ENCODE results near the gene HRG. TPM values are rescaled to one million over a fixed set of nuclear protein-coding genes. Genes with fewer than 3 reads are reported as not detected.

HRG gene
- total RNA-seq, 1 experiment from 2014 or later: not detected

DNA sequence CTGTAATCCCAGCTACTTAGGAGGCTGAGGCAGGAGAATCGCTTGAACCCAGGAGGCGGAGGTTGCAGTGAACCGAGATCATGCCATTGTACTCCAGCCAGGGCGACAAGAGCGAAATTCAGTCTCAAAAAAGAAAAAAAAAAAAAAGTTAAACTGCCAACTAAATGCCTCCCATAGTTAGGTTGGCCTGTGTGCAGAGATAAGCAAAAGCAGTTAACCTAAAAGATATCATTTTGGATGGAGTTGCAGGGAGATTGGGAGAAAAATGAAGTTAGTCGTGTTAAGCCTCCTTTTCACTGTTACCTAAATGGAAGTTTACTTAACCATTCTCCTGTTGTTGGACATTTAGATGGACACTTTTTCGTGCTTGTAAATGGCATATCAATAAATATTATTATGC lies 37.1 kb upstream of the HRG start:
- no peak overlapping the region for H3K4me3 Mint-ChIP-seq
- Histone ChIP-seq H2BK12ac (ENCODE audit: insufficient read length, low read depth, low read length) (no peak overlapping the region), H3K79me2 (ENCODE audit: insufficient read depth, low read length) (no peaks in the 10 kb centered on the region), H3T11ph (ENCODE audit: low read length) (no peak overlapping the region), H3K23ac (ENCODE audit: insufficient read length, low read depth, low read length) (no peak overlapping the region), H3K4me2 (ENCODE audit: insufficient read depth, insufficient read length, low read length) (no peak overlapping the region), H2BK120ac (ENCODE audit: low read depth, low read length, poor library complexity, severe bottlenecking) (no peak overlapping the region), H3K18ac (ENCODE audit: insufficient read length, low read depth, low read length) (no peak overlapping the region), H3K9me3 (ENCODE audit: control insufficient read depth, low read depth, low read length) (no peaks in the 10 kb centered on the region), H3K14ac (ENCODE audit: insufficient read depth, low read length) (no peak overlapping the region), H3K27ac (ENCODE audit: insufficient read length, low read depth, low read length) (no peak overlapping the region), H4K5ac (ENCODE audit: insufficient read length, low read depth, low read length) (no peak overlapping the region), H2BK5ac (ENCODE audit: insufficient read length, low read length) (no peak overlapping the region), H2AK5ac (ENCODE audit: insufficient read length, low read length) (no peak overlapping the region), H3K4ac (ENCODE audit: low read depth, low read length) (no peak overlapping the region), H2BK15ac (ENCODE audit: low read depth, low read length) (no peak overlapping the region), H3K27me3 (ENCODE audit: insufficient read depth, low read length) (no peaks in the 10 kb centered on the region), H4K91ac (ENCODE audit: insufficient read length, low read depth, low read length) (no peak overlapping the region), H3K79me1 (ENCODE audit: insufficient read depth, low read depth, low read length, poor library complexity, severe bottlenecking) (no peaks in the 10 kb centered on the region), H4K20me1 (ENCODE audit: control insufficient read depth, insufficient read depth, insufficient read length) (no peaks in the 10 kb centered on the region), H4K8ac (replicated peaks; ENCODE audit: insufficient read length, low read depth, low read length) (no peak overlapping the region), H3K4me1 (ENCODE audit: insufficient read depth, low read length) (no peaks in the 10 kb centered on the region; the same call in 1 of the 2 replicates), H3K23me2 (ENCODE audit: insufficient read length, low read depth, low read length, poor library complexity, severe bottlenecking) (no peaks in the 10 kb centered on the region), H2AFZ (ENCODE audit: low read length) (no peak overlapping the region), H3K56ac (ENCODE audit: insufficient read length, low read depth, low read length) (no peak overlapping the region), H3K9ac (ENCODE audit: extremely low read depth, insufficient read length, low read length) (no peak overlapping the region), H2BK20ac (ENCODE audit: low read depth, low read length, poor library complexity, severe bottlenecking) (no peak overlapping the region)
- H3K27me3 Mint-ChIP-seq (ENCODE audit: low read depth): peaks cover 4% of the 10 kb centered on the region; the same call in 1 of the 2 replicates
- no peaks in the 10 kb centered on the region for H3K9me3 Mint-ChIP-seq
- WGBS (ENCODE audit: extremely low coverage, insufficient read length, low lambda C conversion rate): no CpG with 5 or more reads among the region's 7 CpGs
- H3K27ac Mint-ChIP-seq: no peak overlapping the region
- DNase-seq: no peak
- no peaks in the 10 kb centered on the region for H3K36me3 Mint-ChIP-seq (ENCODE audit: insufficient read depth in 1 of 3, low read depth in 3 of 3)
- peaks cover 6 to 7% of the 10 kb centered on the region in 2 experiments; a peak in 2 of 4 replicates for H3K4me1 Mint-ChIP-seq
- TF ChIP-seq, protein P1, sequence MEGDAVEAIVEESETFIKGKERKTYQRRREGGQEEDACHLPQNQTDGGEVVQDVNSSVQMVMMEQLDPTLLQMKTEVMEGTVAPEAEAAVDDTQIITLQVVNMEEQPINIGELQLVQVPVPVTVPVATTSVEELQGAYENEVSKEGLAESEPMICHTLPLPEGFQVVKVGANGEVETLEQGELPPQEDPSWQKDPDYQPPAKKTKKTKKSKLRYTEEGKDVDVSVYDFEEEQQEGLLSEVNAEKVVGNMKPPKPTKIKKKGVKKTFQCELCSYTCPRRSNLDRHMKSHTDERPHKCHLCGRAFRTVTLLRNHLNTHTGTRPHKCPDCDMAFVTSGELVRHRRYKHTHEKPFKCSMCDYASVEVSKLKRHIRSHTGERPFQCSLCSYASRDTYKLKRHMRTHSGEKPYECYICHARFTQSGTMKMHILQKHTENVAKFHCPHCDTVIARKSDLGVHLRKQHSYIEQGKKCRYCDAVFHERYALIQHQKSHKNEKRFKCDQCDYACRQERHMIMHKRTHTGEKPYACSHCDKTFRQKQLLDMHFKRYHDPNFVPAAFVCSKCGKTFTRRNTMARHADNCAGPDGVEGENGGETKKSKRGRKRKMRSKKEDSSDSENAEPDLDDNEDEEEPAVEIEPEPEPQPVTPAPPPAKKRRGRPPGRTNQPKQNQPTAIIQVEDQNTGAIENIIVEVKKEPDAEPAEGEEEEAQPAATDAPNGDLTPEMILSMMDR (conservative IDR thresholded peaks at IDR 0.05): no peak

Measured in H9 (cell line).